Esophagus (tissue), 2 donors: ENCODE results near the gene ANKMY1. TPM values are rescaled to one million over a fixed set of nuclear protein-coding genes. Genes with fewer than 3 reads are reported as not detected.

Source experiments
- H3K27ac ChIP-seq, 2 donors: one replicate each; pipeline ENCODE4 v1.5.1; 2013; ENCODE audit warnings: low read depth in 2 of 2, mild to moderate bottlenecking in 2 of 2, inconsistent platforms in 1 of 2, low read length in 1 of 2, moderate library complexity in 1 of 2
- H3K27me3 ChIP-seq, 2 donors: one replicate each; pipeline ENCODE4 v1.6.1; 2013; ENCODE audit warnings: low read length in 2 of 2, control low read depth in 1 of 2, mild to moderate bottlenecking in 1 of 2; ENCODE audit not compliant: insufficient read depth in 2 of 2, control insufficient read depth in 1 of 2
- H3K36me3 ChIP-seq, 2 donors: one replicate each; pipeline ENCODE4 v1.6.1; 2013; ENCODE audit warnings: low read length in 1 of 2; ENCODE audit not compliant: control insufficient read depth in 2 of 2, insufficient read depth in 2 of 2
- H3K4me1 ChIP-seq, 2 donors: one replicate each; pipeline ENCODE4 v1.6.1; 2013; ENCODE audit warnings: low read length in 1 of 2; ENCODE audit not compliant: control insufficient read depth in 2 of 2, insufficient read depth in 2 of 2
- H3K4me3 ChIP-seq, 2 donors: one replicate each; pipeline ENCODE4 v1.5.1; 2013; ENCODE audit warnings: low read length in 2 of 2, mild to moderate bottlenecking in 2 of 2, low read depth in 1 of 2, moderate library complexity in 1 of 2
- H3K9me3 ChIP-seq, 2 donors: one replicate each; pipeline ENCODE4 v1.6.1; 2013; ENCODE audit warnings: mild to moderate bottlenecking in 2 of 2, low read depth in 1 of 2, low read length in 1 of 2, moderate library complexity in 1 of 2; ENCODE audit not compliant: control insufficient read depth in 2 of 2, insufficient read depth in 1 of 2
- WGBS, 2 donors: extraction: QIAGEN DNeasy Blood & Tissue Kit; methylation state at CpG; one replicate each; pipeline ENCODE4 v1.1.7; 2013; 5-methylcytosine and 5-hydroxymethylcytosine counted together
- polyA plus RNA-seq, 2 donors: library from polyadenylated mRNA; stranded (reverse); fragments of 200-250 nt; gene quantifications; one replicate each; pipeline ENCODE4 v1.2.3, GENCODE V29; 2013
- donor health status: healthy with polysubstance abuse.
- donor health status: Bipolar disorder and iron deficiency.

The ANKMY1 gene
- polyA plus RNA-seq, 2 donors, result 4.8 to 16.2 TPM

GRCh38 chr2:240468303-240469238 is 89.2 kb downstream of the ANKMY1 start:
- peak overlapping the region in 1 of 2 donors; percentile 7 for H3K27ac ChIP-seq
- H3K4me1 ChIP-seq, result peaks cover 0 to 4% of the 10 kb centered on the region in 2 donors
- H3K4me3 ChIP-seq, result no peak overlapping the region
- WGBS, 2 donors, result 52 to 65% methylated on average over 20 of the region's 20 CpGs
- no peaks in the 10 kb centered on the region for H3K27me3 ChIP-seq
- peaks cover 0 to 37% of the 10 kb centered on the region in 2 donors for H3K36me3 ChIP-seq
- peaks cover 0 to 5% of the 10 kb centered on the region in 2 donors for H3K9me3 ChIP-seq

- Histone ChIP-seq H3K36me3 (peaks cover 0 to 41% of the 10 kb centered on the region in 2 donors), H3K9me3 (peaks cover 0 to 5% of the 10 kb centered on the region in 2 donors), H3K27me3 (no peaks in the 10 kb centered on the region), H3K4me3 (no peak overlapping the region), H3K4me1 (peaks cover 0 to 4% of the 10 kb centered on the region in 2 donors), H3K27ac (peak overlapping the region in 1 of 2 donors; percentile 7)
- 72 to 73% methylated on average over 22 of the region's 22 CpGs for WGBS, 2 donors
Measured at GRCh38 chr2:240467659-240468302, 90.0 kb downstream of the ANKMY1 start.

- no peaks in the 10 kb centered on the region for H3K27me3 ChIP-seq
- H3K4me3 ChIP-seq, result no peak overlapping the region
- peaks cover 0 to 3% of the 10 kb centered on the region in 2 donors for H3K9me3 ChIP-seq
- peaks cover 0 to 4% of the 10 kb centered on the region in 2 donors for H3K4me1 ChIP-seq
- H3K36me3 ChIP-seq, result peaks cover 0 to 46% of the 10 kb centered on the region in 2 donors
- H3K27ac ChIP-seq, result no peak overlapping the region
- WGBS, 2 donors, result 67 to 80% methylated on average over 10 to 12 of the region's 12 CpGs
Measured at GRCh38 chr2:240467149-240467642, 90.6 kb downstream of the ANKMY1 start.

- Histone ChIP-seq H3K4me1 (peaks cover 0 to 4% of the 10 kb centered on the region in 2 donors), H3K4me3 (no peak overlapping the region), H3K9me3 (no peaks in the 10 kb centered on the region), H3K36me3 (peaks cover 0 to 51% of the 10 kb centered on the region in 2 donors), H3K27me3 (no peaks in the 10 kb centered on the region), H3K27ac (no peak overlapping the region)
- 79 to 81% methylated on average over 19 of the region's 19 CpGs for WGBS, 2 donors
Measured at GRCh38 chr2:240466579-240467148, 91.1 kb downstream of the ANKMY1 start.

- H3K4me3 ChIP-seq, result no peak overlapping the region
- peaks cover 0 to 51% of the 10 kb centered on the region in 2 donors for H3K36me3 ChIP-seq
- H3K27me3 ChIP-seq, result no peaks in the 10 kb centered on the region
- H3K27ac ChIP-seq, result no peak overlapping the region
- H3K4me1 ChIP-seq, result peaks cover 0 to 4% of the 10 kb centered on the region in 2 donors
- WGBS, 2 donors, result 61 to 72% methylated on average over 24 to 28 of the region's 28 CpGs
- H3K9me3 ChIP-seq, result no peaks in the 10 kb centered on the region
Measured at GRCh38 chr2:240465765-240466578, 91.8 kb downstream of the ANKMY1 start.

GRCh38 chr2:240465268-240465764 is 92.5 kb downstream of the ANKMY1 start:
- Histone ChIP-seq H3K36me3 (peaks cover 0 to 53% of the 10 kb centered on the region in 2 donors), H3K4me3 (no peak overlapping the region), H3K27ac (no peak overlapping the region), H3K27me3 (no peaks in the 10 kb centered on the region), H3K4me1 (peaks cover 0 to 4% of the 10 kb centered on the region in 2 donors), H3K9me3 (no peaks in the 10 kb centered on the region)
- 82 to 88% methylated on average over 21 to 22 of the region's 22 CpGs for WGBS, 2 donors

GRCh38 chr2:240464514-240465241 is 93.1 kb downstream of the ANKMY1 start:
- Histone ChIP-seq H3K9me3 (no peaks in the 10 kb centered on the region), H3K4me1 (peaks cover 0 to 5% of the 10 kb centered on the region in 2 donors), H3K4me3 (no peak overlapping the region), H3K27me3 (no peaks in the 10 kb centered on the region), H3K36me3 (peaks cover 0 to 53% of the 10 kb centered on the region in 2 donors), H3K27ac (no peak overlapping the region)
- 88 to 91% methylated on average over 42 to 43 of the region's 43 CpGs for WGBS, 2 donors

GRCh38 chr2:240463866-240464481 is 93.8 kb downstream of the ANKMY1 start:
- Histone ChIP-seq H3K36me3 (peaks cover 0 to 55% of the 10 kb centered on the region in 2 donors), H3K9me3 (no peaks in the 10 kb centered on the region), H3K4me3 (no peak overlapping the region), H3K4me1 (peaks cover 0 to 6% of the 10 kb centered on the region in 2 donors), H3K27me3 (no peaks in the 10 kb centered on the region), H3K27ac (no peak overlapping the region)
- 84 to 90% methylated on average over 21 of the region's 21 CpGs for WGBS, 2 donors
